HG02588 (cell line): ENCODE data around the gene FAM83E.

Experiments
- ATAC-seq: cut with Tn5 transposase; IDR thresholded peaks from one replicate; pipeline ENCODE4 v1.9.1; 2021; ENCODE audit warnings: mild to moderate bottlenecking, moderate library complexity; ENCODE audit not compliant: unreplicated experiment

The FAM83E gene

GRCh38 chr19:48629599-48630295, 14.9 kb upstream of the FAM83E start:
- ATAC-seq: no peak

- ATAC-seq: no peak
Measured at GRCh38 chr19:48629297-48629598, 14.4 kb upstream of the FAM83E start.

- ATAC-seq: no peak
Measured at GRCh38 chr19:48628486-48629296, 13.8 kb upstream of the FAM83E start.

DNA sequence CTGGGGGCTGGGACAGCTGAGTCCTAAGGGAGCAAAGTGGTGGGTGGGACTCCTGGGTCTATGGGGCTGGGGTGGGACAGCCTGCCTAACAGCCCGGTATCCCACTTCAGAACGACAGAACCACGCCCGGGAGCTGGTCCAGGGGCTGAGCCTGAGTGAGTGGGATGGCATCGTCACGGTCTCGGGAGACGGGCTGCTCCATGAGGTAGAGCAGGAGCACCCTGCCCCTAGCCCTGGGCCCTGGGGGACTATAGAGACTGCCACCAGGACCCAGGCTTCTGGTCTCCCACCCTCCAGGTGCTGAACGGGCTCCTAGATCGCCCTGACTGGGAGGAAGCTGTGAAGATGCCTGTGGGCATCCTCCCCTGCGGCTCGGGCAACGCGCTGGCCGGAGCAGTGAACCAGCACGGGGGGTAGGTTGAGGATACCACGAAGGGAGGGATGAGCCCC, 13.0 kb upstream of the FAM83E start:
- ATAC-seq: no peak

DNA sequence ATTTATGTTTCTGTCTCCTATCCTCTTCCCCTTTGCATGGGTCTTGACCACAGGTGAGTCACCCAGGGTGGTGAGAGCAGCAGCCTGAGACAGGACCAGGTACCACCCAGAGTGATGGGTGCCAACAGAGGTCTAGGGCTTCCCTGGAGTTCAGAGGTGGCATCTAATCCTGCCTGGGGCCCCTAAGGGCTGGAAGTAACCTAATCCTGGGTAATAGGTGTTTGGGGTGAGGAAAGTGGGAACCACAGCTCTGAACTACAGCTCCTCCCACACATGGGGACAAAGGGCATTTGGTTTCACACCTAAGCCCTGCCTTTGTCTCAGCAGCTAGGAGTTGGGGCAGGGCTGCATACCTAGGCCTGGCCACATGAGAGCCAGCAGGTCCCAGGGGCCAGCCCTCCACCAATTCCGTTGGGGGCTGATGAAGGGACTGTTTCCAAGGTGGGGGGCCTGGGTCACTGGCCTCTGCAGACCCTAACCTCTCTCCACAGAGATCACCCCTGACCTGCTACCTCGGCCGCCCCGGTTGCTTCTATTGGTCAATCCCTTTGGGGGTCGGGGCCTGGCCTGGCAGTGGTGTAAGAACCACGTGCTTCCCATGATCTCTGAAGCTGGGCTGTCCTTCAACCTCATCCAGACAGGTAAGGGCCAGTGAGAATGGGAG, 12.5 kb upstream of the FAM83E start:
- no peak for ATAC-seq

DNA sequence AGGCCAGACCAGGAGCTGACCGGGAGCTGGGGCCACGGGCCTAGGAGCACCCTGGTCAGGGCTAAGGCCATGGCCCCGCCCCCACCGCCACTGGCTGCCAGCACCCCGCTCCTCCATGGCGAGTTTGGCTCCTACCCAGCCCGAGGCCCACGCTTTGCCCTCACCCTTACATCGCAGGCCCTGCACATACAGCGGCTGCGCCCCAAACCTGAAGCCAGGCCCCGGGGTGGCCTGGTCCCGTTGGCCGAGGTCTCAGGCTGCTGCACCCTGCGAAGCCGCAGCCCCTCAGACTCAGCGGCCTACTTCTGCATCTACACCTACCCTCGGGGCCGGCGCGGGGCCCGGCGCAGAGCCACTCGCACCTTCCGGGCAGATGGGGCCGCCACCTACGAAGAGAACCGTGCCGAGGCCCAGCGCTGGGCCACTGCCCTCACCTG, 11.0 kb upstream of the FAM83E start:
- ATAC-seq: no peak

- no peak for ATAC-seq
Measured at GRCh38 chr19:48624791-48625723, 10.2 kb upstream of the FAM83E start.

GRCh38 chr19:48624067-48624594, 9.3 kb upstream of the FAM83E start:
- ATAC-seq: peak; percentile 52

DNA sequence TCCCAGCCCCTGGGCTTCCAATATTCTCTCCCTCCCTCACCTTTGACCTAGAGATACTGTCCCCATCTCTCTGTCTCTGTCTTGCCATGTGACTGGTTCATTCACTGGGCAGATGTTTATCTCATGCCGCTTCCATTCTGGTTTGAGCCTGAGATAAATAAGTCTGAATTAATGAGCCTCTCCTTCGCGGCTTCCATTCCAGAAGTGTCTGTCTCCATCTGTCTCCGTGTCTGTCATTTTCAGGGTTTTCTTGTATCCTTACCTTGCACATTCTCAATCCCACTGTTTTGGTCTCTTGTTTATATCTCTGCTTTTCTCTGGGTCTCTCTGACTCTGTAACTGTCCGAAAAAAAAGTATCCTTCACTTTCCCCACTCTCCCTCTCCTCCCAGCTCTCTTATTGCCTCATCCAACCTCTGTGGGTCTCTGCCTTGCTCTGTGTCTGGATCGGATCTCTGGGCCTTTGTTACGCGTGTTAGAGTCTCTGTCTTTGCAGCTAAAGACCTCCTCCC, 8.7 kb upstream of the FAM83E start:
- ATAC-seq: no peak

DNA sequence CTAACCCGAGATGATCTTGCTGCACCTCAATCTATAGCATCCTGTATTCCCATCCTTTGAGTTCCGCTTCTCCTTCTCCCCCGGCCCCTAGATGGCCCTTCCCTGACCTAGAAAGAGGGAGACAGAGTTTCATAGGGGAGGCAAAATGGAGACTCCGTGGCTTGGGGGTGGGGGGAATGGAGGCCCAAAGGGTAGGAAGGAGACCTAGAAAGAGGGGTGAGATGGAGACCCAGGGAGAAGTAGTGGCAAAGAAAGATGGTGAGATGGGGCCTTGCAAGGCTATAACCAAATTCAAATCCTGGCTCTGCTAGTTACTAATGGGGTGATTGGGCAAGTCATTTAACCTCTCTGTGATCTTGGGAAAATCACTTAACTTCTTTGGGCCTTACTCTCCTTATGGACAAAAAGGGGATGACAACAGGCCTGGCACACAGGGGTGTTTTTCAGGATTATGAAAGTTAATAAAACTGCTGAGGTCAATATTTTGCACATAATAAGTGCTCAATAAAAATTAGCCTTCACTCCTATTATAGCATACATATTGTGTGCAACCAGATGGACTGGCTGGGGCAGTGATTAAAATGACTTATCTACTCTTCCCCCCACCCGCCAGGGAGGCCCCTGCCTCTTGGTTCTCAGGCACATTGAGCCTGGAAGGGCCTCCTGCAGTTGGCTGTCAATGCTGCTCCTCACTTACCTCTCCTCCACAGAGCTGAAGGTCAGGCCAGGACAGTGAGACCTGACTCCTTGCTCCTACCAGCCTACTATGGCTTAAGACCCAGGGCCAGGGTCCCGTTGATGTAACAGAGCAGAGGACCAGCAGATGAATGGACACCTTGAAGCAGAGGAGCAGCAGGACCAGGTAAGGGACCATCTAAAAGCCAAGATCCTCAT, 5.1 kb upstream of the FAM83E start:
- no peak for ATAC-seq

DNA sequence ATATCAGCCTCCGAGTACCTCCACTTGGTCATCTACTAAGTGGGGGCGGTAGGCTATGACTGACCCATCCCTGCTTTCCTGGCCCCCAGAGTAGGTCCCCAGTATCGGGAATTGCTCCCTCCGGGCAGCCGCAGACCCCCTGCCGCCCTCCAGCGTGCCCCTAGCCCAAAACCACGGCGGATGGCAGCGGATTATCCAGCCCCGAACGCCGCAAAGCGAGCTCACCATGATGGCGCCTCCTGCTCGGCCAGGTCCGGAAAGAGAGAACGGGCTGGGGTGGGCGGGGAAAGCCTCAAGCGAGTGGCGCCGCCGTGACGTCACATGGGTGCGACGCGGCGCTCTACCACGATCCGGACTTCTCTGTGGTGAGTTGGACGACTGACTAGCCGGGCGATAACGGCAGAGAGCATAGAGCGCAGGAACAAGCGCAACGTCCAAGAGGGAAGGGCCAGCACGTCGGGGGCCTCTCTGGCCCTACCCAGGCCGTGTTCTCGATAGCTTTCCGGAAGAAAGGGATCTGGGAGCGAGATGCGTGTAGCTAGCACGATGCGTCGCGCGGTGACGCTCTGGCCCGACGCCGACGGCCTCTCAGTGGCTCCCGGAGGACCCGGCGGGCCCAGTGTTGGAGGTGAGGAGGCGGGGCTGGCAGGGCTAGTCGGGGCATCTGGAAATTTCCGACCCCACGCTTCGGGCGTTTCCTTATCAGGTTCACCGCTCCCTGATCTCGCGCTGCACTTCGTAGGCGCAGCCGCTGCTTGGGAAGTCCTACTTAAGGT, 4.2 kb upstream of the FAM83E start, which contains the start of the genes RPL18 and SPHK2:
Gene RPL18, minus strand, starts transcription at position 263 of the 776 bp plus-strand sequence. Its CDS starts 35 bp downstream, at position 228.
Gene SPHK2, plus strand, starts transcription at position 591 of the 776 bp plus-strand sequence. CDS start 1,009 bp downstream, outside the sequence.
- ATAC-seq: peak; percentile 80

DNA sequence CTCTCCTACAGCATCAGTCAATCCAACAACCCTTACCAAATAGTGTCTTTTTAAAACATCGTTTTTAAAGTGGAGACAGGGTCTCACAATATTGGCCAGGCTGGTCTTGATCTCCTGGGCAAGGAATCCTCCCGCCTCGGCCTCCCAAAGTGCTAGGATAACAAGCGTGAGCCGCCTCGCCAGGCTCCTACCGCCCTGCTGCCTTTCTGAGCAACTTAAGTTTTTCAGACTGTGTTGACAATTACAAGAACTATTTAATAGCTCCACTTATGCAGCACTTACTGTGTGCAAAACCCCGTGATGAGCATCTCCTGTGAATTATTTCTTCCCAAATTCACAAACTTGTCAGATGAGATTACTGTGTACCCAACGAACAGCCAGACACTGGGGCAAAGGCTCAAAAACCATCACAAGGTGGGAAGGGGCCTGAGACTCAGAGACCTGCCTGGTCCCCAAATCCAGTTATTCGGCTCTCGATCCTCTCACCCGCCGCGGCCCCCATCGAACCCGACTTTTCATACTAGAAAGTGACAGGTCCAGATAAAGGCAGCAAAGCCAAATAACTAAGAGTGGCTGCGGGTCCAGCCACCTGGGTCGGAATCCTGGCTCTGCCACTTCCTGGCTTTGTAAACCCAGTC, 3.5 kb upstream of the FAM83E start:
- no peak for ATAC-seq

GRCh38 chr19:48617146-48617937, 2.5 kb upstream of the FAM83E start:
- no peak for ATAC-seq

DNA sequence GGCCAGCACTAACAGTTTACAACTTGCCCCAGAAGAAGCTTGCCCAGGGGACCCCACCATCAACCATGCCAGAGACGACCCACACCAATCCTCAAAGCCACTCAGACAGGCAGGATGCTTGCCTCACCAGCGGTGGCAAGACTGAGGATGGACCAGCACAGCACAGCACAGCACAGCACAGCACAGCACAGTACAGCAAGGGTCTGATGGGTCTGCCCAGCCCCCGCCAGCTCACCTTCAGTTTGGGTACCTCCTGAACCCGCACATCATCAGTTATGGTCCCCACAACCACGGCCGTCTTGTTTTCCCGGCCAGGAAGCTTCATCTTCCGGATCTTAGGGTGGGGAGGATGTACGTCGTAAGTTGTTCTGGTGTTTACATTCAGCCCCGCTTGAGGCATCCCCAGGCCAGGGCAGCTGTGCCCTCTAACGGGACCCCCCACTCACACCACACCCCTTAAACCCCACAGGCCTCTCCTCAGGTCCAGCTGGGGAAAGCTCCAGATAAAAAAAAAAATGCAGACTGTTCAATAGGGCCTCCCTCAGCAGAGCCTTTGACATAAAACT, 1.7 kb upstream of the FAM83E start:
- no peak for ATAC-seq

DNA sequence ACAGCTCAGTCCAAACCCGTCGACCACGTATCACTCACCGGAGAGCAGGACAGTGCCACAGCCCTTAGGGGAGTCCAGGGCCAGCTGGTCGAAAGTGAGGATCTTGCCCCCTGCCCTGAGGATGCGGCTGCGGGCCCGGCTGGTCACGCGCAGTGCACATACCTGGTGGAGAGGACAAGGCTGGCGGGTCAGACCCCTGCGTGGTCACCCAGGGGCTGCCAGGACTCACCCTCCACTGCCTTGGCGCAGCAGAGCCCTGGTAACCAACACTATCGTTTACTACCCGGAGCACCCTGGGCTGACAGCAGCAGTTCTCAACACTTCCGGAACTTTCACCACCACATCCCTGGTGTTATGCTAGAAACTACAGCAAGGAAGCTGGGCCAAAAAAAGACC, 1.2 kb upstream of the FAM83E start:
- ATAC-seq: no peak

DNA sequence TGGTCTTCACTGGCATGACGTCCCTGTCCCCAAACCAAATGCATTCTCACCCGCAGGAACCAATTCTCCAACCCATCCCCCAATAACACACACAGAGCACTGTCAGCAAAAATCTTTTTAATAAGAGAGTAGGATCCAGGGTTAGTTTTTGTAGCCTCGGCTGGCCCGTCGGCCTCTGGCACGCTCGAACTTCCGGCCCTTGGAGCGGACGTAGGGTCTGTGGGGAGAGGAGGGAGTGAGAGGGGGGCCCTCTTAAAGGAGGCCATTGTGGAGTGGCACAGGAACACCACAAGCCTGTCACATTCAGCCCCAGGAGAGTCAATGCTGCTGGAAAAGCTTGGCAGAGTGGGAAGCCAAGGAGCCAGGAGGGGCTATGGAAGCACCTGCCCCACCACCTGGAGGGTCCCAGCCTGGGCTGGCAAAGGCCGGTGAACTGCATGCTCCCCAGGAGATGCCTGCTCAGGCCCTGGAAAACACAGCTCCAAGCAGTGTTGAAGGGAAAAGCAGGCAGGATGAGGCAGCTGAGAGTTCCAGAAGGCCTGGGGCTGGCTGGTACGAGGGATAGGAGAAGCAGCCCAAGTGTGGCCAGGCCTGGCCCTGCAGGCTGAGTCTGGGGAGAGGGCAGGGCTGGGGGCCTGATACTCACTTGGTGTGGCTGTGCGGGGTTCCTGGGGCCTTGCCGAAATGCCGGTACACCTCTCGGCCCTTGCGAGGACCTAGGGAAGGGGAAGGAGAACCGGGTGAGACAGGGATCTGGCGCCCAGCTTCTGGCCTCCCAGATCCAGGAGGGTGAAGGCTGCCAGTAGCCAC, 560 bp upstream of the FAM83E start:
- ATAC-seq: no peak
